ENCODE data around the gene CTSZ. TPM values are rescaled to one million over a fixed set of nuclear protein-coding genes. Genes with fewer than 3 reads are reported as not detected.
"Not testable (repeated sequence)": the region's sequence is repeated elsewhere in the genome, so short reads cannot be mapped to it uniquely, and the experiment has no call there.

Gene CTSZ
- total RNA-seq, 4 donors from 2014 or later: 83.5 to 145 (median 105) TPM

DNA sequence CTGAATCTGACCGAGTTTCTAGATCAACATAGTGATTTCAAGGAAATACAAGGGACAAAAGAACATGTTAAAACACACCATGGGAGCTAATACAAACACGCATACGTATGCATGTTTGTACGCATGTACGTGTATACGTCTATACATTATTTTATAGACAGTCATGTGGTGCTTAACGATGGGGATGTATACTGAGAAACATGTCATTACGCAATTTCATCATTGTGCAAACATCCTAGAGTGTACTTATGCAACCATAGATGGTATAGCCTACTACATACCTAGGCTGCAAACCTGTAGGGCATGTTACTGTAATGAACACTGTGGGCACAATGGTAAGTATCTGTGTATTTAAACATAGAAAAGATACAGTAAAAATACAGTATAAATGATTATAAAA is 51.0 kb downstream of the CTSZ start:
- no peak for DNase-seq (ENCODE audit: low spot score in 2 of 2)
- no peaks in the 10 kb centered on the region for H3K36me3 ChIP-seq
- no peaks in the 10 kb centered on the region for H3K4me1 ChIP-seq
- WGBS, 2 donors: 87 to 88% methylated on average over 8 of the region's 8 CpGs
- TF ChIP-seq EP300 (IDR thresholded peaks at IDR 0.05): no peak
- no peak for TF ChIP-seq POLR2A (IDR thresholded peaks at IDR 0.05)
- no peak for TF ChIP-seq CTCF (IDR thresholded peaks at IDR 0.05)
- no peak overlapping the region for H3K27ac ChIP-seq
- H3K4me3 ChIP-seq: no peak overlapping the region
- H3K27me3 ChIP-seq: no peaks in the 10 kb centered on the region
- peaks cover 0 to 2% (median 0%) of the 10 kb centered on the region in 4 donors for H3K9me3 ChIP-seq

GRCh38 chr20:58953050-58953449 is 54.0 kb downstream of the CTSZ start:
- no peaks in the 10 kb centered on the region for H3K36me3 ChIP-seq

GRCh38 chr20:58950603-58951002 is 56.5 kb downstream of the CTSZ start:
- Histone ChIP-seq H3K9me3 (peaks cover 0 to 2% (median 0%) of the 10 kb centered on the region in 4 donors), H3K27ac (no peak overlapping the region), H3K27me3 (no peaks in the 10 kb centered on the region), H3K4me3 (no peak overlapping the region), H3K36me3 (no peaks in the 10 kb centered on the region), H3K4me1 (no peaks in the 10 kb centered on the region)
- TF ChIP-seq POLR2A (IDR thresholded peaks at IDR 0.05) (no peak), CTCF (IDR thresholded peaks at IDR 0.05) (no peak), EP300 (IDR thresholded peaks at IDR 0.05) (no peak)
- 74 to 79% methylated on average over 5 of the region's 5 CpGs for WGBS, 2 donors
- no peak for DNase-seq (ENCODE audit: low spot score in 2 of 2)

More at GRCh38 chr20:58953050-58953449, 54.0 kb downstream of the CTSZ start:
- no peak overlapping the region for H3K27ac ChIP-seq
- peaks cover 0 to 2% (median 0%) of the 10 kb centered on the region in 4 donors for H3K9me3 ChIP-seq
- no peak for DNase-seq (ENCODE audit: low spot score in 2 of 2)
- H3K4me1 ChIP-seq: no peaks in the 10 kb centered on the region
- H3K27me3 ChIP-seq: no peaks in the 10 kb centered on the region
- H3K4me3 ChIP-seq: no peak overlapping the region
- TF ChIP-seq EP300 (IDR thresholded peaks at IDR 0.05) (no peak), POLR2A (IDR thresholded peaks at IDR 0.05) (no peak), CTCF (IDR thresholded peaks at IDR 0.05) (no peak)

GRCh38 chr20:58947797-58948388 is 59.2 kb downstream of the CTSZ start:
- not testable (repeated sequence) for H3K9me3 ChIP-seq; H3K4me3 ChIP-seq; H3K27me3 ChIP-seq; H3K27ac ChIP-seq; H3K36me3 ChIP-seq; H3K4me1 ChIP-seq; DNase-seq (ENCODE audit: low spot score in 2 of 2)
- 82 to 84% methylated on average over 7 of the region's 7 CpGs for WGBS, 2 donors

DNA sequence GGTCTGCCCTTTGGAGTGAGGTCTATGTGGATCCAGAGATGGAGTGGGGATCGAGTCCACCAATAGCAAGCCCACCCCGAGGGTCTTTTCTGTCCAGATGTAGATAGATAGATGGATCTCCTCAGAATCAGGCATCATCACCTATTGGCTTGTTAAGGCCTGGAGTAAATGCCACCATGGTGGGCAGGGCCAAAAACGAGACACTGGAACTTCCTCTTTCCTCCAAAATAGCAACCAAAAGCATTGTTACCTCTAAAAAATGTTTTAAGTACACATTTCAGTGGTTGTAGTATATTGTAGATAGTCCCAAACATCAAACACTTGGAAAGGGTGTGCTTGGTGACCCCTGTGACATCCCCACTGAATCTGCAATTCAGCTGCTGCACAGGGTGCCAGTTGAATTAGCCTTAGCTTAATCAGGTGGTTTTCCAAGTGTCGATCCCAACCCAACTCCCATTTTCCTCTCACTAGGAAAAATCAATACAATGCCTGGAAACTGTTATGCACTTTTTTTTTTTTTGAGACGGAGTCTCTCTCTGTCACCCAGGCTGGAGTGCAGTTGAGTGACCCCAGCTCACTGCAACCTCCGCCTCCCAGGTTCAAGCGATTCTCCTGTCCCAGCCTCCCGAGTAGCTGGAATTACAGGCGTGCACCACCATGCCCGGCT is 61.0 kb downstream of the CTSZ start:
- Histone ChIP-seq H3K27me3 (no peaks in the 10 kb centered on the region), H3K9me3 (no peaks in the 10 kb centered on the region), H3K36me3 (no peaks in the 10 kb centered on the region), H3K4me1 (no peaks in the 10 kb centered on the region), H3K4me3 (no peak overlapping the region), H3K27ac (no peak overlapping the region)
- DNase-seq (ENCODE audit: low spot score in 2 of 2): no peak
- no peak for TF ChIP-seq EP300 (IDR thresholded peaks at IDR 0.05)
- TF ChIP-seq CTCF (IDR thresholded peaks at IDR 0.05): no peak
- no peak for TF ChIP-seq POLR2A (IDR thresholded peaks at IDR 0.05)
- WGBS, 2 donors: 87 to 88% methylated on average over 10 of the region's 10 CpGs

Other genes starting within 250 kb of the CTSZ start
- gene GNAS-AS1, start 156.4 kb downstream of the CTSZ start, total RNA-seq: under 1 TPM in 2 of 4 donors, not detected in 2; 0.42 to 0.59 TPM
- 100 to 1,000 TPM; 484 to 621 (median 524) TPM for gene GNAS, start 154.5 kb downstream of the CTSZ start, total RNA-seq
- 10 to 100 TPM; 54.2 to 72.9 (median 56.8) TPM for gene NELFCD, start 26.0 kb downstream of the CTSZ start, total RNA-seq
- gene TUBB1, start 12.2 kb upstream of the CTSZ start, total RNA-seq: under 1 TPM in 3 of 4 donors, not detected in 1; 0.21 to 0.60 (median 0.59) TPM
- 10 to 100 TPM; 15.1 to 35.2 (median 27.7) TPM for gene ATP5F1E, start 25.1 kb upstream of the CTSZ start, total RNA-seq
- 10 to 100 TPM; 19.2 to 34.5 (median 23.1) TPM for gene PRELID3B, start 35.5 kb upstream of the CTSZ start, total RNA-seq
- gene ZNF831, start 156.6 kb upstream of the CTSZ start, total RNA-seq: 1 to 10 TPM in 1 of 4 donors, under 1 TPM in 3; under 0.01 to 1.8 (median 0.87) TPM